Activated T-helper 1 cell treated with anti-CD3 and anti-CD28 coated beads, Interleukin-12 subunit alpha, Interleukin-12 subunit beta, Interleukin-2, Interleukin-4 antibody, amounts not matched to agents 30 ng/mL and 10 ng/mL and 1 ng/mL, durations not matched to agents 14 hours and 24 hours and 36 hours (primary cell): ENCODE results near the gene UST. TPM values are rescaled to one million over a fixed set of nuclear protein-coding genes. Genes with fewer than 3 reads are reported as not detected.
A peak's percentile ranks its signal among the peaks of the same experiment; 100 is the strongest.
"Not testable (repeated sequence)": the region's sequence is repeated elsewhere in the genome, so short reads cannot be mapped to it uniquely, and the experiment has no call there.

ENCODE experiments used
- DNase-seq: peaks from one replicate; pipeline ENCODE4 v3.0.0; 2021; ENCODE audit warnings: low spot score
- H3K27ac Mint-ChIP-seq: one replicate; pipeline ENCODE4 v1.8.0; 2021; ENCODE audit warnings: mild to moderate bottlenecking, mixed read lengths
- H3K27me3 Mint-ChIP-seq: one replicate; pipeline ENCODE4 v1.8.0; 2022; ENCODE audit warnings: mild to moderate bottlenecking, moderate library complexity, mixed read lengths; ENCODE audit not compliant: insufficient read depth
- H3K36me3 Mint-ChIP-seq: one replicate; pipeline ENCODE4 v1.8.0; 2021; ENCODE audit warnings: low read depth, mixed read lengths
- H3K4me1 Mint-ChIP-seq: one replicate; pipeline ENCODE4 v1.8.0; 2021; ENCODE audit warnings: low read depth, mixed read lengths
- H3K4me3 Mint-ChIP-seq: one replicate; pipeline ENCODE4 v1.8.0; 2021; ENCODE audit warnings: mild to moderate bottlenecking, moderate library complexity, mixed read lengths
- H3K9me3 Mint-ChIP-seq: one replicate; pipeline ENCODE4 v1.8.0; 2021; ENCODE audit warnings: mixed read lengths
- intact Hi-C: fragments of 100-400 bp; cut with micrococcal nuclease; formaldehyde crosslinking; loops from one replicate; pipeline ENCODE4 v1.15.1; 2024
- total RNA-seq: library from RNA; stranded (reverse); gene quantifications from 2 replicates; pipeline ENCODE4 v1.2.3, GENCODE V29; 2022

Gene UST
- total RNA-seq, 1 donor from 2014 or later, result 0.49 TPM

- Mint-ChIP-seq H3K27ac (no peak overlapping the region), H3K4me3 (no peak overlapping the region), H3K36me3 (peaks cover 40% of the 10 kb centered on the region), H3K4me1 (peaks cover 54% of the 10 kb centered on the region), H3K9me3 (peaks cover 57% of the 10 kb centered on the region), H3K27me3 (no peaks in the 10 kb centered on the region)
- DNase-seq, result no peak
- intact Hi-C loops, result no loop called here
Observed at GRCh38 chr6:149098700-149099276, 352.0 kb downstream of the UST start.

- H3K27ac Mint-ChIP-seq, result peak overlapping the region; percentile 27
- DNase-seq, result no peak
- H3K27me3 Mint-ChIP-seq, result no peaks in the 10 kb centered on the region
- H3K4me1 Mint-ChIP-seq, result peaks cover 19% of the 10 kb centered on the region
- H3K4me3 Mint-ChIP-seq, result no peak overlapping the region
- intact Hi-C loops, result no loop called here
- peaks cover 53% of the 10 kb centered on the region for H3K36me3 Mint-ChIP-seq
- peaks cover 73% of the 10 kb centered on the region for H3K9me3 Mint-ChIP-seq
Observed at GRCh38 chr6:149102324-149102723, 355.5 kb downstream of the UST start.

GRCh38 chr6:149103950-149104349 lies 357.1 kb downstream of the UST start:
- intact Hi-C loops, DNase-seq, H3K27me3 Mint-ChIP-seq, H3K27ac Mint-ChIP-seq, H3K4me3 Mint-ChIP-seq: not testable (repeated sequence)
- Mint-ChIP-seq H3K36me3 (peaks cover 46% of the 10 kb centered on the region), H3K4me1 (peaks cover 25% of the 10 kb centered on the region), H3K9me3 (peaks cover 57% of the 10 kb centered on the region)

GRCh38 chr6:149107520-149107919 lies 360.7 kb downstream of the UST start:
- Mint-ChIP-seq H3K27ac (no peak overlapping the region), H3K4me3 (no peak overlapping the region), H3K36me3 (peaks cover 38% of the 10 kb centered on the region), H3K4me1 (peaks cover 50% of the 10 kb centered on the region), H3K27me3 (no peaks in the 10 kb centered on the region), H3K9me3 (peaks cover 30% of the 10 kb centered on the region)
- intact Hi-C loops, result no loop called here
- no peak for DNase-seq

GRCh38 chr6:149108038-149108748 lies 361.4 kb downstream of the UST start:
- peaks cover 50% of the 10 kb centered on the region for H3K4me1 Mint-ChIP-seq
- H3K27me3 Mint-ChIP-seq, result no peaks in the 10 kb centered on the region
- DNase-seq, result no peak
- H3K36me3 Mint-ChIP-seq, result peaks cover 38% of the 10 kb centered on the region
- peaks cover 30% of the 10 kb centered on the region for H3K9me3 Mint-ChIP-seq
- H3K27ac Mint-ChIP-seq, result peak overlapping the region; percentile 52
- intact Hi-C loops, result no loop called here
- no peak overlapping the region for H3K4me3 Mint-ChIP-seq

GRCh38 chr6:149108749-149109100 lies 361.9 kb downstream of the UST start:
- intact Hi-C loops, result no loop called here

GRCh38 chr6:149109397-149110070 lies 362.7 kb downstream of the UST start:
- no peak overlapping the region for H3K4me3 Mint-ChIP-seq
- no peak for DNase-seq
- no peak overlapping the region for H3K27ac Mint-ChIP-seq
- H3K27me3 Mint-ChIP-seq, result no peaks in the 10 kb centered on the region
- H3K4me1 Mint-ChIP-seq, result peaks cover 64% of the 10 kb centered on the region
- intact Hi-C loops, result loop anchor here (2.0 kb wide), 2 partner anchors 15 to 77 kb away; no protein-coding TSS in a partner anchor
- peaks cover 30% of the 10 kb centered on the region for H3K9me3 Mint-ChIP-seq
- H3K36me3 Mint-ChIP-seq, result peaks cover 47% of the 10 kb centered on the region

More at GRCh38 chr6:149108749-149109100, 361.9 kb downstream of the UST start:
- peaks cover 56% of the 10 kb centered on the region for H3K4me1 Mint-ChIP-seq
- H3K27ac Mint-ChIP-seq, result no peak overlapping the region
- no peak for DNase-seq
- peaks cover 41% of the 10 kb centered on the region for H3K36me3 Mint-ChIP-seq
- no peaks in the 10 kb centered on the region for H3K27me3 Mint-ChIP-seq
- no peak overlapping the region for H3K4me3 Mint-ChIP-seq
- H3K9me3 Mint-ChIP-seq, result peaks cover 29% of the 10 kb centered on the region

- Mint-ChIP-seq H3K36me3 (peaks cover 41% of the 10 kb centered on the region), H3K4me3 (peak overlapping the region; percentile 31), H3K4me1 (peaks cover 82% of the 10 kb centered on the region), H3K27me3 (no peaks in the 10 kb centered on the region), H3K27ac (peak overlapping the region; percentile 80), H3K9me3 (peaks cover 20% of the 10 kb centered on the region)
- no peak for DNase-seq
- intact Hi-C loops, result loop anchor here (2.0 kb wide), 2 partner anchors 17 to 79 kb away; no protein-coding TSS in a partner anchor
Observed at GRCh38 chr6:149111556-149112115, 364.8 kb downstream of the UST start.

- DNase-seq, result no peak
- peaks cover 42% of the 10 kb centered on the region for H3K36me3 Mint-ChIP-seq
- H3K4me3 Mint-ChIP-seq, result peak overlapping the region; percentile 46
- peaks cover 18% of the 10 kb centered on the region for H3K9me3 Mint-ChIP-seq
- H3K27me3 Mint-ChIP-seq, result no peaks in the 10 kb centered on the region
- H3K4me1 Mint-ChIP-seq, result peaks cover 92% of the 10 kb centered on the region
- peak overlapping the region; percentile 89 for H3K27ac Mint-ChIP-seq
- intact Hi-C loops, result loop anchor here (1.0 kb wide), 1 partner anchor 10 kb away; no protein-coding TSS in a partner anchor
Observed at GRCh38 chr6:149112976-149113375, 366.1 kb downstream of the UST start.

- no peak overlapping the region for H3K4me3 Mint-ChIP-seq
- intact Hi-C loops, result no loop called here
- H3K4me1 Mint-ChIP-seq, result peaks cover 90% of the 10 kb centered on the region
- no peaks in the 10 kb centered on the region for H3K27me3 Mint-ChIP-seq
- H3K27ac Mint-ChIP-seq, result peak overlapping the region; percentile 65
- H3K9me3 Mint-ChIP-seq, result peaks cover 23% of the 10 kb centered on the region
- DNase-seq, result no peak
- H3K36me3 Mint-ChIP-seq, result peaks cover 44% of the 10 kb centered on the region
Observed at GRCh38 chr6:149114167-149114566, 367.3 kb downstream of the UST start.

GRCh38 chr6:149118737-149119653 lies 372.2 kb downstream of the UST start:
- Mint-ChIP-seq H3K4me1 (peaks cover 80% of the 10 kb centered on the region), H3K4me3 (no peak overlapping the region), H3K27me3 (no peaks in the 10 kb centered on the region), H3K27ac (no peak overlapping the region), H3K36me3 (peaks cover 48% of the 10 kb centered on the region), H3K9me3 (peaks cover 32% of the 10 kb centered on the region)
- DNase-seq, result no peak
- intact Hi-C loops, result no loop called here
